Measurements from ENCODE around the gene CLEC4C. TPM values are rescaled to one million over a fixed set of nuclear protein-coding genes. Genes with fewer than 3 reads are reported as not detected.

CLEC4C gene
- total RNA-seq, 2 donors from 2014 or later, result 1.3 TPM; not detected in 1

DNA sequence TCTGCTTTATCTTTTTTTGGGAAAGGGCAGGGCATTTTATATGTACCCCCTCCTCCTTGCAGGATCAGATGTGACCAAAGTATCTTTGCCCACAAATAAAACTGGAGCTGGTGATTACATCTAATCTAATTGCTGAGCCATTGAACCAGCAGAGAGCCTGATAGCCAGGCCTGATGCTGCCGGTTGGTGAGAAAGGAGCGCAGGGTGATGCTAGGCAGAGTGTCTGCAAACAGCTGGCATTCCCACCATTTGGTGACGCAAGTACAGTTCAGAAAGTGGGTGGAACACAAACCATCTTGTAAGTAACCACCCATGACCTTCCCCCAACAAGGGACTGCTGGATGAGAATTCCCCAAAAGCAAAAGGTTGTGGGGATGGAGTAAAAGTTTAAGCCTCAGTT, 23.2 kb downstream of the CLEC4C start:
- TF ChIP-seq POLR2AphosphoS5 (IDR thresholded peaks at IDR 0.05), result no peak
- no peaks in the 10 kb centered on the region for H3K27me3 ChIP-seq (replicated peaks; ENCODE audit: insufficient read depth)
- H3K9me3 ChIP-seq, result no peaks in the 10 kb centered on the region
- no peaks in the 10 kb centered on the region for H3K4me1 ChIP-seq (replicated peaks)
- no peak for DNase-seq (ENCODE audit: low spot score)
- 55% methylated on average over 3 of the region's 3 CpGs for WGBS
- intact Hi-C loops (cut with DNase I), result no loop called here
- no peak overlapping the region for H3K4me3 ChIP-seq
- H3K36me3 ChIP-seq, result no peaks in the 10 kb centered on the region
- H3K27ac ChIP-seq, result no peak overlapping the region

GRCh38 chr12:7719946-7720730, 27.0 kb downstream of the CLEC4C start:
- Histone ChIP-seq H3K4me1 (replicated peaks) (no peaks in the 10 kb centered on the region), H3K27ac (no peak overlapping the region), H3K27me3 (replicated peaks; ENCODE audit: insufficient read depth) (no peaks in the 10 kb centered on the region), H3K36me3 (no peaks in the 10 kb centered on the region), H3K9me3 (no peaks in the 10 kb centered on the region), H3K4me3 (no peak overlapping the region)
- DNase-seq (ENCODE audit: low spot score), result no peak
- intact Hi-C loops (cut with DNase I), result no loop called here
- 54% methylated on average over 15 of the region's 15 CpGs for WGBS
- TF ChIP-seq CTCF (IDR thresholded peaks at IDR 0.05), result no peak
- TF ChIP-seq POLR2A (IDR thresholded peaks at IDR 0.05), result no peak
- TF ChIP-seq POLR2AphosphoS5 (IDR thresholded peaks at IDR 0.05), result no peak

- TF ChIP-seq POLR2A (IDR thresholded peaks at IDR 0.05) (no peak), POLR2AphosphoS5 (IDR thresholded peaks at IDR 0.05) (no peak), CTCF (IDR thresholded peaks at IDR 0.05) (no peak)
- intact Hi-C loops (cut with DNase I), result no loop called here
- Histone ChIP-seq H3K9me3 (no peaks in the 10 kb centered on the region), H3K4me1 (replicated peaks) (no peaks in the 10 kb centered on the region), H3K4me3 (no peak overlapping the region), H3K27me3 (replicated peaks; ENCODE audit: insufficient read depth) (no peaks in the 10 kb centered on the region), H3K27ac (no peak overlapping the region), H3K36me3 (no peaks in the 10 kb centered on the region)
- 12% methylated on average over 5 of the region's 5 CpGs for WGBS
- DNase-seq (ENCODE audit: low spot score), result no peak
Observed at GRCh38 chr12:7716381-7716780, 30.8 kb downstream of the CLEC4C start.

DNA sequence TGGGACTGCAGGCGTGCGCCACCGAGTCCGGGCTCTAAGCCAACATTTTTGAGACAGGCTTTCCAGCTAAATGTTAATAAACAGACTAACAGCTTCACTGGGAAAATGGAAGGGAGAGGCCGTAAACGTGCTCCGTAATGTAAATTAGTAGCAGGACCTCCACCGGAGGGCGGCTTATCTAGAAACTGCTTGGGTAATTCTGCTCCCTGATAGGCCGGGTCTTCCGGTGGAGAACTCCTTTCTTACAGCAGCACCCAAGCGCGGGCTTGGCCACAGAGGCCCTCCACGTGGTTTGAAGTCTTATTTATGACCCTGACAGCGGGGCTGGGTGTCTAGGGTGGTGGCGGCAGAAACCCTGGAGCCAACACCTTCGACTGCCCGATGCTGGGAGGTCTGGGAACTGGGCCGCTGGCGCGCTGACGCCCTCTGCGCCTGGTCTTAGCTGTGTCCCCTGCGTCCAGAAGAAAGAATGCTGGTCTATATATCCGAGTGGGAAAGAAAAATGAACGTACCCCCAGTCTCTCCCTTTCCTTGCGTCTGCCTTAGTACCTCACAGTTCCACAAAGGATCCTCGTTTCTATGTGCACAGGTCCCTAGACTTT, 34.2 kb downstream of the CLEC4C start:
- 91% methylated on average over 28 of the region's 28 CpGs for WGBS
- H3K36me3 ChIP-seq, result no peaks in the 10 kb centered on the region
- intact Hi-C loops (cut with DNase I), result no loop called here
- no peaks in the 10 kb centered on the region for H3K4me1 ChIP-seq (replicated peaks)
- no peak overlapping the region for H3K27ac ChIP-seq
- H3K27me3 ChIP-seq (replicated peaks; ENCODE audit: insufficient read depth), result no peaks in the 10 kb centered on the region
- H3K4me3 ChIP-seq, result no peak overlapping the region
- H3K9me3 ChIP-seq, result no peaks in the 10 kb centered on the region
- no peak for DNase-seq (ENCODE audit: low spot score)
- no peak for TF ChIP-seq CTCF (IDR thresholded peaks at IDR 0.05)
- TF ChIP-seq POLR2AphosphoS5 (IDR thresholded peaks at IDR 0.05), result no peak
- no peak for TF ChIP-seq POLR2A (IDR thresholded peaks at IDR 0.05)

DNA sequence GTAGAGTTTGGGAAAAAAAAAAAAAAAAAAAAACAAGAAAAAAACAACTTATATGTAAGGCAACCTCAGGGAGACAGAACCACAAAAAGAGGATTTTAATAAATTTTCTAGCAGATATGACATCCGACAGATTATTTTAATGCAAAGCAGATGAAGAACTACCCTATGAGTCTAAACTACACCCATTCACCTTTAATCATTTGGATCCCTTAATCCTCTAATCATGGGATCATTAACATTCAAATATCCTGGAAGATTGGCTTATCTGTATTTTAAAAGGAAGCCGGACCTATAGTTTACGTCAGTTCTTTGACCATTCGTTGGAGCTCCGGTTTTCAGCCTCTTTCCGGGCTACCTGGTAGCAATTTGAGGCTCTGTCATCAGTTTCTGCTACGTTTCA, 36.0 kb downstream of the CLEC4C start, which contains the start of gene DPPA3:
Gene DPPA3 (plus strand): TSS at position 301 of the 400 bp plus-strand sequence. CDS start 138 bp downstream, outside the sequence.
- Histone ChIP-seq H3K4me3 (no peak within 1 kb of the TSS), H3K27ac (no peak within 1 kb of the TSS), H3K36me3 (no peaks in the 10 kb centered on the region), H3K4me1 (replicated peaks) (no peaks in the 10 kb centered on the region), H3K27me3 (replicated peaks; ENCODE audit: insufficient read depth) (no peaks in the 10 kb centered on the region), H3K9me3 (no peaks in the 10 kb centered on the region)
- no peak for DNase-seq (ENCODE audit: low spot score)
- WGBS, result 72% methylated on average over 7 of the region's 7 CpGs
- intact Hi-C loops (cut with DNase I), result no loop called here
- TF ChIP-seq POLR2AphosphoS5 (IDR thresholded peaks at IDR 0.05) (no peak), POLR2A (IDR thresholded peaks at IDR 0.05) (no peak), CTCF (IDR thresholded peaks at IDR 0.05) (no peak)

All from prostate gland (tissue), 2 donors.